ENCODE data around the gene SMARCA2.

SMARCA2 gene

GRCh38 chr9:2016408-2017330 lies 1.5 kb downstream of the SMARCA2 start:
- peak; percentile 76 for DNase-seq

GRCh38 chr9:2017331-2018161 lies 2.4 kb downstream of the SMARCA2 start:
- peak; percentile 79 for DNase-seq

DNA sequence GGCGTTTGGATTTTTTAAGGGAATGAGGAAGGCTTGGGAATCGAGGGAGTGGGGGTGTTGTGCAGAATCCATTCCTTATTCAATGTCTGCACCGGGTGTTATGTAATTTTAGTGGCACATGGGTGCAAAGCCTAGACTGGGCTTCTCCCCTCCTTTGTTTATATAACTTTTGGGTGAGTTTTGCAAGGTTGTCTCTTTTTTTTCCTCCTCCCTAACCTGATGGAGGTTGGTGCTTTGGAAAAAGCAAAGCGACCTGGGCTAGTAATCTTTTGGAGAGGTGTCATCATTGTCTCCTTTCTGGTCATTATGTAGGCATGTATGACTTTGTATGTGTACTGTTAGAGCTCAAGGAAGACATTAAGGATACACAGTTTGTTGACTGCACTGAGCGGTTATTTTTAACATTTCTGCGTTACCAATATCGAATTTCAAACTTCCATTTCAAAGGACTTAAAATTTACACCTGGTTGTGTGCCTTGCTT lies 3.1 kb downstream of the SMARCA2 start:
- DNase-seq = peak; percentile 30

DNA sequence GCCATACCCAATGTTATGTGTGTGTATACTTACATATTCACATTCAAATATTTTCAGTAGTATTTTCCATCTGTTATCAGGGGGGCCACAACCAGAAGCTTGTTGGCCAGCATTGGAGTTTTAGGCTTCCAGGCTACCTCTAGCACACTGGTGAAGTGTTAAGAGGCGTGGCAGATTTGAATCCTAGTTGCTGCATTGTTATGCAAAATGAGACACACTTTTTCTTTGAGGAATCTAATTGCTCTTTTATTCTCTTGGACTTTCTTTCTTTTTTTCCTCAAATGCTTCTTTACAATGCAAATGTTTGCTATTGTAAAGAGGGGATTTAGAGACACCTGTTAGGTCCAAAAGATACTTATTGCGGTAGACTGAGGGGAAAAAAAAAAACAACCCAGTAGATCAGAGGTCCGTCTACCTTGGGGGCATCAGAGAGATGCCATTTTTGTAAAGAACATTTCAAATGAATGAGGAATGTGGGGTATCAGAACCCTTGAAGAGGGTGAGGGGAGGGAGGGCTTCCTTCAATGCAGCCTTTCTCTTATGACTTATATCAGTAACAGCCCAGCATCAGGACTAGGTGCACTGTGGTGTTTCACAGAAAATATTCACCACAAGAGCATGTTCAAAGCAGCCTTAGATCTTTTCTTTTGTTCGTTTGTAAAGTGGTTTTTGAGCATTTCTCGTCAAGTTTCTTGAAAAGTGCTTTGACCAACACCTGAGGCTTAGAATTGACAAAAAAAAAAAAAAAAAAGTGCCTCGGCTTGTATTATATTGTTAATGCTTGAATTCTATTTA lies 3.8 kb downstream of the SMARCA2 start:
- peak; percentile 16 for DNase-seq

DNA sequence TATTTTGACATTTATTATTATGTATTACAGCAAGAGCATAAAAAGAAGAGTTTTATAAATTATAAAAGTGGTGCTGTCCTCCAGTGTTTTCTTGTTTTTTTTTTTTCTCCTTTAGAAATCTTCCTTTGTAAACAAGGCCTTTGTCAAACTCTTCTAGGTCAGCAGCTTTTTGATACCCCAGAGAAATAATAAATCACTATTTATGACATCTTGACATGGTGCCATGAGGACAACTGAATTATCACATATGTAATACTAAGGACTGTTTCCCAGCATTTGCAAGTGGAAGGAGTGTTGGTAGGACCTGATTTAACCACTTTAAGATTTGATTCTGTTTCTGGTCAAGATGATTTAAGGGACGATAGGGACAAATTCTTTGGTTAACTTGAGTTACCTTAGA lies 4.6 kb downstream of the SMARCA2 start:
- DNase-seq = no peak

GRCh38 chr9:2021731-2022130 lies 6.6 kb downstream of the SMARCA2 start:
- no peak for DNase-seq

DNA sequence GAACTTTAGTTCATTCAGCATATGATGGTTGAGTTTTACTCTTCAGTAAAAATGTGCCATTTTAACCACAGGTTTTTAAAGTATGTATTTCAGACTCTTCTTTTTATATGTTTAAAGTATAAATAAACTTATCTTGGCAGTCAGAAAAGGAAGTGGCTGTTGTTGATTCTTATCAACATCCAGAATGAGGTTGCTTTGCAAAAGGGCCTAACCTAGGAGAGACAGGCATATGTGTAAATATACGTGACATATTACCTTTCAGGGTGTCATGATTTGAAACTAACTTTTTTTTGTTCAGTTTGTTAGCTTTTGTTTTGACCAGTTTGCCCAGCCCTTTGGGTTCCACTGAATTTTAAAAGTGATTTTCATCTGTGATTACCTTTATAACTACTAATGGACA lies 7.4 kb downstream of the SMARCA2 start:
- DNase-seq = no peak

DNA sequence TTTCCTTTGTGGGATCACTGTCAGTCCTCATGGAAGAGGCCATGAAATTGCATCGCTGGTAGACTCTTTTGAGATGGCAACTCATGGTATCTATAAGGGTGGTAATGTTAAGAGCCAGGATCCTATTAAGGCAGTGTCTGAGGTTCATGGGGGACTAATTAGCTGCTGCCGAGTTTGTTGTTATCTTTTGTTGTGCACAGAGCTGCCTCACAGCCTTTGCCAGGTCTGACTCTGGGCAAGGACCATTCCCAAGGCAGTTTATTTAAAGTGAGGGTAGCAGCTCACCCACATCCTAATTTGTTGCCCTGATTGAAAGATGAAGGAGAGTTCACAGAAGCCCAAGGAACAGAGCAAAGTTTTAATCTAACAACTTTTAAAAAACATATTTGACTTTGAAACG lies 7.9 kb downstream of the SMARCA2 start:
- DNase-seq = no peak

DNA sequence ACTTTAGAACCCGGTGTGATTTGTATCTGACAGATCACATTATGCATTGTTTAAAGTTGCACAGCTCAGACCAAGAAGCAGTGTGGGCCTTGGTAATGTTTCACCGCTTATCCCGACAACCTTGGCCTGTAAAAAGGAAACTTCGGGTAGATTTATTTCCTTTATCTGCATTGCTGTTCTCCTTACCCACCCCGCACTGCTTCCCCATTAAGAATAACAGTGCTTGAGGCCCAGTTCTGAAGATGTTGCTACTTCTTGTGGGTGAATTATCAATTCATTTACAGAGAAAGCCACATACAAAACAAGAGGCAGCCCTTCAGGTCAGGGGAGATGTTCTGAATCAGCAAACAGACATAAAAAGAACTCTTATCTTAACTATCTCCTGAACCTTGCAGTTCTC lies 8.4 kb downstream of the SMARCA2 start:
- DNase-seq = no peak

DNA sequence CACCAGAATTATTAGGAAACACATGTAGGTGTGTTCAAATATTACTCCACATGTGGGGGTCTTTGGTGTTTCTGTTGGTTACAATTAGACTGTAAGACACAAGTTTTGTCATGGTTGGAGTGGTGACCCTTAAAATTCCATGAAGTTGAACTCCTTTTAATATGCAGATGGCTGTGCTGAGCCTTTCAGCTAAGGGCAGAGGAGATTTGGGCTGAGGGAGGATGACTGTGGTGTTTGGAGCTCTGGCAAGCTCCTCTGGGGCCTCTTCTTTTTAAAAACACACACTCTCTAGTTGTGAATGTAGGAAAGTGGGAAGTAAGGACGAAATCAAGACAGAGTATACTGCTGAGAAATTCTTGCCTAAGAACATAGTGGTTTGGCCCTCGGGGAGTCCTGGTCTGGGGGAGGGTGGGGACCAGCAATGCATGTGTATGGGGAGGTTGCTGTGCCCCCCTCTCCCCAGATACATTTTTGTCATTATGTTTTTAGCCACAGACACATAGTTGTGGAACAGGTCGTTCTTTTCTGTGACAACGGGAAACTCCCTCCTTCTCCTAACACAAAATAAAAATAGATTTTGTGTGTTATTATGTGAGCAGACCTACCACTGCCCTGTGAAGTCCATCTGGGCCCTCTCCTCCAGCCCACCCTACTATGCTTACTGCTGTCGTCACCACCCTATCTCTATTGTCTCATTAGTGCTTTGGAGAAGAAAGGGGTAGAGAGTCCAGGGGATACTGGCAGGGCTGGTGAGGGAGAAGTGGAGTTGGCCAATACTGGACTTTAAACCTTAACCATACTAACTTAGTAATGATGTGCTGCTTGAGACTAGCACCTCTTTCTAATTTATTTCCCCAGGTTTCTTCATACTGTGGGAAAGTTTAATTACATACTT lies 10.0 kb downstream of the SMARCA2 start:
- no peak for DNase-seq

GRCh38 chr9:2026220-2026997 lies 11.3 kb downstream of the SMARCA2 start:
- no peak for DNase-seq

DNA sequence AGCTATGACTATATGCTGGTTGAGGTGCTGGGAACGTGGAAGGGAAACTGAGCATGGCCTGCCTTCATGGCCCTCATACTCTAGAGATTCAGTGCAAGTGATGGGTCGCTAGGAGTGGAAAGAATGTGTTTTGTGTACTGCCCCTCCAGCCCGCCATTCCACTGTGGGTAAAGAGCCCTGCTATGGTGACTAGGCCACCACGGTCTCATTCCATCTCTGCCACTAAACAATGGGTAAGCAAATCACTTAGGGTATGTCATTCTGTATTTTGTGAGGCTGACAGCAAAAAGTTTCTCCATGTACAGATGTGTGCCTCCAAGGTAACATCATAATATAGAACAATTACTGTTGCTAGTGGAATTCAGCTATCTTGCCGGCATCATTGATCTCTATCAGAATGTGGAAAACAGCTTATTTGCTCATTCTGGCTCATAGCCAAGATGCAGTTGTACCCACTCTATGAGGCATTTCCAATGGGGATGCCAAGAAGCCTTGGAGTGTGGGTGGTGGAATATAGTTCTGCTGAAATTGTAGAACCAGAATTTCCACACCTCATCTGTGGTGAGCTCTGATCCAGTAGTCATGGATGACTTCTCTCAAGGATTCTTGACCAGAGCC lies 12.5 kb downstream of the SMARCA2 start:
- no peak for DNase-seq

GRCh38 chr9:2028888-2029287 lies 13.7 kb downstream of the SMARCA2 start:
- no peak for DNase-seq

- DNase-seq = no peak
Measured at GRCh38 chr9:2029666-2030170, 14.6 kb downstream of the SMARCA2 start.

- no peak for DNase-seq
Measured at GRCh38 chr9:2032234-2032633, 17.1 kb downstream of the SMARCA2 start.

DNA sequence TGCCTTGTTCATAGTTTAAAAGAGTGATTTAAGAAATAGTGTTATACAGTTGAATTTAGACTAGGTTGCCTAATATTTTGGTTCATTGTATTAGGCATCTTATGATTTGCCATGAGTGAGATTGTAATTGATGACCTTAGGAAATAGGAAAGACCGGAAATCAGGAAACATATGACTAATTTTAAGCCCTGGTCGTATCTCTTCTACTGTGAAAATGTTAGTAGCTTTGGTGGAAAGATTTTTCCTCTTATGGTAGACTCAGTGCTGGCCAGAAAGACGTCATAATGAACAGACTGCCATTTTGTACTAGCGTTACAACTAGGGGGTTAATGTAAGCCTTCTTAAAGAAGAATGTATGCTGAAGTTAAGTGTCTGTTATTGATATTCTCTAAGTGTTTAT lies 21.7 kb downstream of the SMARCA2 start:
- DNase-seq = no peak

DNA sequence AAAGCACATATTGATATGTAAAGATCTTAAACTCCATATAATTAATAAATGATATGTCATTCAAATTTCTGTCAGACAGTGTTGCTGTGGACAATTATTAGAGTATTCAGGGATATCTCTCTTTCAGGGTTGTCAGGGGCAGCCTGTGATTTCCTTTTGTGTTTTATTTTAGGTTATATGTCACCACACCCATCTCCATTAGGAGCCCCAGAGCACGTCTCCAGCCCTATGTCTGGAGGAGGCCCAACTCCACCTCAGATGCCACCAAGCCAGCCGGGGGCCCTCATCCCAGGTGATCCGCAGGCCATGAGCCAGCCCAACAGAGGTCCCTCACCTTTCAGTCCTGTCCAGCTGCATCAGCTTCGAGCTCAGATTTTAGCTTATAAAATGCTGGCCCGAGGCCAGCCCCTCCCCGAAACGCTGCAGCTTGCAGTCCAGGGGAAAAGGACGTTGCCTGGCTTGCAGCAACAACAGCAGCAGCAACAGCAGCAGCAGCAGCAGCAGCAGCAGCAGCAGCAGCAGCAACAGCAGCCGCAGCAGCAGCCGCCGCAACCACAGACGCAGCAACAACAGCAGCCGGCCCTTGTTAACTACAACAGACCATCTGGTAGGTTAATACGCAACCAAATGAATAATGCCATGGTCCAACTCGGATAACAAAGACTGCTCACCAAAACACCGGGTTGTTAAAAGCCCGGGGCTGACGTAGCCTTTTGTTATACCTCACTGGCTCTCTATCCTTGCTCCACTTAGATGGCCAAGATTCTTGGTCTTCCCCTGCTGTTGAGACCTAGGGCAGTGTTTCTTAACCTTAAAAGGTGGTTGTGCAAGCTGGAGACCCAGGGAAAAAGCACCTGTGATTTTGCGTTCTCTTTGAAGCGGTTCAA lies 24.4 kb downstream of the SMARCA2 start:
- no peak for DNase-seq

DNA sequence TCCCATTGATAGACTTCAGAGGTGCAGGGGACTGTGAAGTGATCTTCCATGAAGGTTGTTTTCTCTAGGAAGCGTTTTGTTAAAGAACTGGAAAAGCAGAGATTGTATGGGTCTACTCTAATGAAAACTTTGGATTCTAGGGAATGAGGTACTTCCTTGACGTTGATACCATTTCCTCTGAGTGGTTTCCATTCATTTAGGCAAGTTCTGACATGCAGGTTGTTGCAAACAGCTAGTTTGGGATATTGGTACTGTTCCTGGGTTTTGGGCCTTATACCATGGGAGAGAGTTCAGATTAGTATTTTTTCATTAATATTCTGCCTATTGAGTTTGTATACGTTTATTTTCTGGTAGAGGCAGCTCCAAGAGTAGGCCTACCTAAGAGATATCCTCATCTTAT lies 25.7 kb downstream of the SMARCA2 start:
- DNase-seq = no peak

DNA sequence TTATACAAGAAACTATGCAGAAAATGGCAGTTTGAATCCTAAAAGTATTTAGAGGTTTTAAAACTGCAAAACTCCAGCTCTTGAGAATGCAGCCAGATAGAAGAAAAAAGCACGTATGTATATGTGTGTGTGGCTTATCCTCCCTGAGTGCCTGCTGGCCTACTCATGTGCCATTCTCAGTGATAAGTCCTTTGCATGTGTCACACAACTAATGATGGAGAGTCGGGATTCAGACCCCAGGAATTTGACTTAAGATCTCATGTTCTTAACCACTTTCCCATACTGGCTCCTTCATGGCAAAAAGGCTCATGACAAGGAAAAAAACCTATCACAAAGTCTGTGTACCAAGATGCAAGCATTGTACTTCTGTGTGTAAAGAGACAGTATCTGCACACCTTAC lies 26.6 kb downstream of the SMARCA2 start:
- no peak for DNase-seq
